ENCODE data around the gene IGFBP6. TPM values are rescaled to one million over a fixed set of nuclear protein-coding genes. Genes with fewer than 3 reads are reported as not detected.

IGFBP6 gene
- polyA plus RNA-seq, 1 of the 3 experiments (the other 2 are of a cell fraction) = 570 TPM

GRCh38 chr12:53099071-53099882 is 1.8 kb downstream of the IGFBP6 start (continued):
- TF ChIP-seq, protein P1, sequence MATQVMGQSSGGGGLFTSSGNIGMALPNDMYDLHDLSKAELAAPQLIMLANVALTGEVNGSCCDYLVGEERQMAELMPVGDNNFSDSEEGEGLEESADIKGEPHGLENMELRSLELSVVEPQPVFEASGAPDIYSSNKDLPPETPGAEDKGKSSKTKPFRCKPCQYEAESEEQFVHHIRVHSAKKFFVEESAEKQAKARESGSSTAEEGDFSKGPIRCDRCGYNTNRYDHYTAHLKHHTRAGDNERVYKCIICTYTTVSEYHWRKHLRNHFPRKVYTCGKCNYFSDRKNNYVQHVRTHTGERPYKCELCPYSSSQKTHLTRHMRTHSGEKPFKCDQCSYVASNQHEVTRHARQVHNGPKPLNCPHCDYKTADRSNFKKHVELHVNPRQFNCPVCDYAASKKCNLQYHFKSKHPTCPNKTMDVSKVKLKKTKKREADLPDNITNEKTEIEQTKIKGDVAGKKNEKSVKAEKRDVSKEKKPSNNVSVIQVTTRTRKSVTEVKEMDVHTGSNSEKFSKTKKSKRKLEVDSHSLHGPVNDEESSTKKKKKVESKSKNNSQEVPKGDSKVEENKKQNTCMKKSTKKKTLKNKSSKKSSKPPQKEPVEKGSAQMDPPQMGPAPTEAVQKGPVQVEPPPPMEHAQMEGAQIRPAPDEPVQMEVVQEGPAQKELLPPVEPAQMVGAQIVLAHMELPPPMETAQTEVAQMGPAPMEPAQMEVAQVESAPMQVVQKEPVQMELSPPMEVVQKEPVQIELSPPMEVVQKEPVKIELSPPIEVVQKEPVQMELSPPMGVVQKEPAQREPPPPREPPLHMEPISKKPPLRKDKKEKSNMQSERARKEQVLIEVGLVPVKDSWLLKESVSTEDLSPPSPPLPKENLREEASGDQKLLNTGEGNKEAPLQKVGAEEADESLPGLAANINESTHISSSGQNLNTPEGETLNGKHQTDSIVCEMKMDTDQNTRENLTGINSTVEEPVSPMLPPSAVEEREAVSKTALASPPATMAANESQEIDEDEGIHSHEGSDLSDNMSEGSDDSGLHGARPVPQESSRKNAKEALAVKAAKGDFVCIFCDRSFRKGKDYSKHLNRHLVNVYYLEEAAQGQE (IDR thresholded peaks at IDR 0.05; ENCODE audit: low read depth, low read length) = peak; percentile 24; the same call in 1 of the 2 replicates
- TF ChIP-seq, protein P2, sequence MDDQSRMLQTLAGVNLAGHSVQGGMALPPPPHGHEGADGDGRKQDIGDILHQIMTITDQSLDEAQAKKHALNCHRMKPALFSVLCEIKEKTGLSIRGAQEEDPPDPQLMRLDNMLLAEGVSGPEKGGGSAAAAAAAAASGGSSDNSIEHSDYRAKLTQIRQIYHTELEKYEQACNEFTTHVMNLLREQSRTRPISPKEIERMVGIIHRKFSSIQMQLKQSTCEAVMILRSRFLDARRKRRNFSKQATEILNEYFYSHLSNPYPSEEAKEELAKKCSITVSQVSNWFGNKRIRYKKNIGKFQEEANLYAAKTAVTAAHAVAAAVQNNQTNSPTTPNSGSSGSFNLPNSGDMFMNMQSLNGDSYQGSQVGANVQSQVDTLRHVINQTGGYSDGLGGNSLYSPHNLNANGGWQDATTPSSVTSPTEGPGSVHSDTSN (IDR thresholded peaks at IDR 0.05) = no peak; the same call in 1 of the 2 replicates
- TF ChIP-seq FOSL2 (IDR thresholded peaks at IDR 0.05; ENCODE audit: borderline replicate concordance, low read depth) (peak; percentile 89), EZH2phosphoT487 (IDR thresholded peaks at IDR 0.05; ENCODE audit: borderline replicate concordance, low read depth) (no peak), GATA2 (CRISPR knock-in tag; IDR thresholded peaks at IDR 0.05) (no peak), YY1 (IDR thresholded peaks at IDR 0.05; ENCODE audit: low read depth) (no peak), TCF12 (IDR thresholded peaks at IDR 0.05) (peak; percentile 74), RCOR1 (IDR thresholded peaks at IDR 0.05; ENCODE audit: low read length) (no peak), RFX5 (IDR thresholded peaks at IDR 0.05; ENCODE audit: low read length) (no peak), ZBTB33 (IDR thresholded peaks at IDR 0.05; ENCODE audit: borderline replicate concordance, low read depth) (no peak), RAD21 (IDR thresholded peaks at IDR 0.05; ENCODE audit: low read length) (peak; percentile 86), CHD2 (IDR thresholded peaks at IDR 0.05; ENCODE audit: low read length, partially characterized antibody) (no peak), FOXJ3 (CRISPR knock-in tag; IDR thresholded peaks at IDR 0.05) (no peak), GABPA (IDR thresholded peaks at IDR 0.05; ENCODE audit: low read depth) (no peak; the same call in 1 of the 2 replicates), POLR2AphosphoS5 (IDR thresholded peaks at IDR 0.05; ENCODE audit: low read depth, low read length) (peak; percentile 38; the same call in 1 of the 2 replicates)
- TF ChIP-seq, protein P3, sequence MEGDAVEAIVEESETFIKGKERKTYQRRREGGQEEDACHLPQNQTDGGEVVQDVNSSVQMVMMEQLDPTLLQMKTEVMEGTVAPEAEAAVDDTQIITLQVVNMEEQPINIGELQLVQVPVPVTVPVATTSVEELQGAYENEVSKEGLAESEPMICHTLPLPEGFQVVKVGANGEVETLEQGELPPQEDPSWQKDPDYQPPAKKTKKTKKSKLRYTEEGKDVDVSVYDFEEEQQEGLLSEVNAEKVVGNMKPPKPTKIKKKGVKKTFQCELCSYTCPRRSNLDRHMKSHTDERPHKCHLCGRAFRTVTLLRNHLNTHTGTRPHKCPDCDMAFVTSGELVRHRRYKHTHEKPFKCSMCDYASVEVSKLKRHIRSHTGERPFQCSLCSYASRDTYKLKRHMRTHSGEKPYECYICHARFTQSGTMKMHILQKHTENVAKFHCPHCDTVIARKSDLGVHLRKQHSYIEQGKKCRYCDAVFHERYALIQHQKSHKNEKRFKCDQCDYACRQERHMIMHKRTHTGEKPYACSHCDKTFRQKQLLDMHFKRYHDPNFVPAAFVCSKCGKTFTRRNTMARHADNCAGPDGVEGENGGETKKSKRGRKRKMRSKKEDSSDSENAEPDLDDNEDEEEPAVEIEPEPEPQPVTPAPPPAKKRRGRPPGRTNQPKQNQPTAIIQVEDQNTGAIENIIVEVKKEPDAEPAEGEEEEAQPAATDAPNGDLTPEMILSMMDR (IDR thresholded peaks at IDR 0.05) = peak; percentile 90

Data from SK-N-SH (cell line).